Upper lobe of left lung (tissue), 6 donors: ENCODE results near the gene KCNIP1. TPM values are rescaled to one million over a fixed set of nuclear protein-coding genes. Genes with fewer than 3 reads are reported as not detected.

ENCODE experiments used
- ATAC-seq, 2 donors: fragments of 200-7000 bp; cut with Tn5 transposase; one replicate each; pipeline ENCODE4 v1.9.1; 2022; ENCODE audit warnings: mild to moderate bottlenecking in 2 of 2, moderate library complexity in 2 of 2; ENCODE audit not compliant: low FRiP score in 2 of 2
- DNase-seq, 2 donors: peaks; one replicate each; pipeline ENCODE4 v3.0.0-alpha.2; 2019 to 2020
- H3K27ac ChIP-seq, 4 donors: fragments of 200-600 bp; sonication (generic); one replicate each; pipeline ENCODE4 v1.5.1; 2016 to 2019
- H3K27me3 ChIP-seq, 4 donors: fragments of 200-600 bp; sonication (generic); one replicate each; pipeline ENCODE4 v1.5.1; 2017 to 2019
- H3K36me3 ChIP-seq, 4 donors: fragments of 200-600 bp; sonication (generic); one replicate each; pipeline ENCODE4 v1.5.1; 2016 to 2019
- H3K4me1 ChIP-seq, 4 donors: fragments of 200-600 bp; sonication (generic); one replicate each; pipeline ENCODE4 v1.5.1; 2018 to 2019
- H3K4me3 ChIP-seq, 4 donors: fragments of 200-600 bp; sonication (generic); one replicate each; pipeline ENCODE4 v1.5.1; 2017 to 2019; ENCODE audit warnings: mild to moderate bottlenecking in 2 of 4, moderate library complexity in 1 of 4
- H3K9me3 ChIP-seq, 4 donors: fragments of 200-600 bp; sonication (generic); one replicate each; pipeline ENCODE4 v1.5.1; 2018 to 2019
- EP300 ChIP-seq, 4 donors: sonication (generic); formaldehyde crosslinking; IDR thresholded peaks; one replicate each; pipeline ENCODE4 v1.5.1; 2017; ENCODE audit warnings: antibody characterized with exemption in 4 of 4, control low read depth in 2 of 4
- POLR2A ChIP-seq, 4 donors: fragments of 450-650 bp; IDR thresholded peaks; one replicate each; pipeline ENCODE4 v1.5.1; 2016 to 2017; ENCODE audit warnings: antibody characterized with exemption in 4 of 4, mild to moderate bottlenecking in 2 of 4
- POLR2AphosphoS5 ChIP-seq, 2 donors: sonication (generic); formaldehyde crosslinking; IDR thresholded peaks; one replicate each; pipeline ENCODE4 v1.5.1; 2017; ENCODE audit warnings: antibody characterized with exemption in 2 of 2
- WGBS, 2 donors: methylation state at CpG; one replicate each; pipeline ENCODE4 v1.1.5; 2017 to 2018; 5-methylcytosine and 5-hydroxymethylcytosine counted together
- total RNA-seq, 6 donors: library from RNA; depleted of rRNA in 4 of 6; stranded (reverse); fragments of >200 nt in 4 of 6; gene quantifications; one replicate each; pipeline versions ENCODE4 v1.1.0 to v1.2.1, GENCODE V29; 2016 to 2021
- TF ChIP-seq, protein P1 (sequence below), 6 experiments: fragments of 450-650 bp in 4 of 6; fragments of 200-600 bp in 2 of 6; sonication (generic) in 2 of 6; IDR thresholded peaks; one replicate each; pipeline ENCODE4 v1.5.1; 2016 to 2019; ENCODE audit warnings: antibody characterized with exemption in 6 of 6
- donor health status: DM: no; HTN: no; CAD: no; lungs with moderate emphysema.
- donor health status: DM: no; HTN: yes; CAD: no; lungs with severe emphysema.

The KCNIP1 gene
- total RNA-seq, 6 donors from 2014 or later = 1.9 to 3.3 (median 2.9) TPM; not detected in 1

DNA sequence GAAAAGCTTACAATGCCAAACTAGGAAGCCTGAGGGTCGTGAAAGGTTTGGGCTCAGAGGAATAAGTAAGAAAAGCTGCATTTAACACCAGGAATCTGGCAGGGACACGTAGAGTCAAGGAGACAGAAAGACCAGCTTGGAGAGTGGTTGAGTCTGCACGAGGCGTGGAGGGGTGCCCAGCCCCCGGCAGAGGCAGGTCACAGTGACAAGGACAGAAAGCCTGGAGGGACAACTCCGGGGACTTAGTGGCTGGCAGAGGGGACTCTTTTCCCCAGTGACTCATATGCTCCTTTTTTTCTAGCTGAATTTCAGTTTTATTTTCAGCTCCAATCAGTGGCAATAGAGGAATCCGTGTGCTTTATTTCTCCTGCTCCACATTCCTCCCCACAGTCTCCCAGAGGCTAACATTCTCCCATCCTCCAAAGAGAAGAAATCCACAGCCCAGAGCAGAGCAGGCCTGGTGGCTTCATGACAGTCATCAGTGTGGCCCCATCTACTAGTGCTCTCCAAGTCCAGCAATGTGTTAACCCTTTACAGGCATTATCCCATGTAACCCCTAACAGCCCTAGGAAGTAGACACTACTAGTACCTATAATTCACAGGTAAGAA is 80.7 kb downstream of the KCNIP1 start:
- ATAC-seq (no peak), DNase-seq (no peak)
- Histone ChIP-seq H3K36me3 (no peaks in the 10 kb centered on the region), H3K27me3 (no peaks in the 10 kb centered on the region), H3K27ac (no peak overlapping the region), H3K9me3 (no peaks in the 10 kb centered on the region), H3K4me3 (no peak overlapping the region), H3K4me1 (no peaks in the 10 kb centered on the region)
- WGBS, 2 donors = 65 to 73% methylated on average over 7 of the region's 7 CpGs
- no peak for TF ChIP-seq EP300 (IDR thresholded peaks at IDR 0.05)
- TF ChIP-seq, protein P1, sequence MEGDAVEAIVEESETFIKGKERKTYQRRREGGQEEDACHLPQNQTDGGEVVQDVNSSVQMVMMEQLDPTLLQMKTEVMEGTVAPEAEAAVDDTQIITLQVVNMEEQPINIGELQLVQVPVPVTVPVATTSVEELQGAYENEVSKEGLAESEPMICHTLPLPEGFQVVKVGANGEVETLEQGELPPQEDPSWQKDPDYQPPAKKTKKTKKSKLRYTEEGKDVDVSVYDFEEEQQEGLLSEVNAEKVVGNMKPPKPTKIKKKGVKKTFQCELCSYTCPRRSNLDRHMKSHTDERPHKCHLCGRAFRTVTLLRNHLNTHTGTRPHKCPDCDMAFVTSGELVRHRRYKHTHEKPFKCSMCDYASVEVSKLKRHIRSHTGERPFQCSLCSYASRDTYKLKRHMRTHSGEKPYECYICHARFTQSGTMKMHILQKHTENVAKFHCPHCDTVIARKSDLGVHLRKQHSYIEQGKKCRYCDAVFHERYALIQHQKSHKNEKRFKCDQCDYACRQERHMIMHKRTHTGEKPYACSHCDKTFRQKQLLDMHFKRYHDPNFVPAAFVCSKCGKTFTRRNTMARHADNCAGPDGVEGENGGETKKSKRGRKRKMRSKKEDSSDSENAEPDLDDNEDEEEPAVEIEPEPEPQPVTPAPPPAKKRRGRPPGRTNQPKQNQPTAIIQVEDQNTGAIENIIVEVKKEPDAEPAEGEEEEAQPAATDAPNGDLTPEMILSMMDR (IDR thresholded peaks at IDR 0.05) = no peak
- TF ChIP-seq POLR2A (IDR thresholded peaks at IDR 0.05) = no peak
- no peak for TF ChIP-seq POLR2AphosphoS5 (IDR thresholded peaks at IDR 0.05)

DNA sequence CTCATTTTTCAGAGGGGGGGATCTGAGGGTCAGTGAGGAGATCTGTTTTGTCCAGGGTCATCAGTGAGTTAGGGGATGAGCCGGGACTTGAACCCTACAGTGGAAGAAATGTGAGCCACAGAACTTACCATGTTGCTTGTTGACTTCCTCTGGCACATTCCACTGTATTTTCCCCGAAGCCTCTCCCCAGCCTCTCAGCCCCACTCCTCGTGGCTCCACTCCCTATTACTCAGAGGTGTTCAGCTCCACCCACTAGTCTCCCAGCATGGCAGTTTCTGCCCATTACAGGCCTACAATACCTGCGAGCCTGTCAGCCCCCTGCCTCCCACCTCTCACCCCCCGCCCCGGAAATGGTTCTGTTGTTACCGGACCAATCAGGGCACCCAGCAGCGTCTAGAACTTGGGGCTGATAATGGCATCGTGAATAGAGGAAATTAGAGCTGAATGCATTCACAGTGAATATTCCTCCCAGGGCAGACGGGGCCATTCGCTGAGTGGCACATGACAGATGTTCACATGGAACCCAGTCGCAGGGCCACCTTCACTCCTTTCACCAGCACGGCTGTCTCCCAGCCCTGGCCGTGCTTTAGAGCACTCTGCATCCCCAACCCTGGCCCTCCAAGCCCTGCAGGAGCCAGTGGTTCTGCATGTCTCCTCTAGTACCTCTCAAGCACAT is 81.6 kb downstream of the KCNIP1 start:
- DNase-seq = no peak
- 77 to 82% methylated on average over 12 to 14 of the region's 14 CpGs for WGBS, 2 donors
- Histone ChIP-seq H3K9me3 (no peaks in the 10 kb centered on the region), H3K27me3 (no peaks in the 10 kb centered on the region), H3K36me3 (no peaks in the 10 kb centered on the region), H3K4me3 (no peak overlapping the region), H3K27ac (no peak overlapping the region), H3K4me1 (no peaks in the 10 kb centered on the region)
- TF ChIP-seq, protein P1 (IDR thresholded peaks at IDR 0.05) = no peak
- no peak for TF ChIP-seq EP300 (IDR thresholded peaks at IDR 0.05)
- TF ChIP-seq POLR2A (IDR thresholded peaks at IDR 0.05) = no peak
- no peak for TF ChIP-seq POLR2AphosphoS5 (IDR thresholded peaks at IDR 0.05)
- ATAC-seq = no peak

DNA sequence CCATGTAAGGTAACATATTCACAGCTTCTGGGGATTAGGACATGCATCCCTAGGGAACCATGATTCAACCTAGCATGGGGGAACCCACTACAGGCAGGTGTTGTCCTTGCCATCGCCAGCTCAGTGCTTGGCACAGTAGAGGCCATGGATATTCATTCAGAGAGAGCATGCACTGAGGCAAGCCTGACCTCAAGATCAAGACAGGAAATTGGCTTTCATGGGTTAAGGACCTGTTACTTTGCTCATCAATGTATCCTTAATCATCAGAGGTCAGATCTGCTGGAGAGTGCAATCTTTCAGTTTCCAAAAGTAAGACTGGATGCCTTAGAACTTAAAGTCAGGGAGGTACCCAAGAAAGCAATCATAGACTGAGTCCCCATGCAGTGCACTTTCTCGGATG is 84.0 kb downstream of the KCNIP1 start:
- Histone ChIP-seq H3K4me3 (no peak overlapping the region), H3K9me3 (no peaks in the 10 kb centered on the region), H3K27me3 (no peaks in the 10 kb centered on the region), H3K36me3 (no peaks in the 10 kb centered on the region), H3K4me1 (no peaks in the 10 kb centered on the region), H3K27ac (no peak overlapping the region)
- no peak for DNase-seq
- TF ChIP-seq POLR2AphosphoS5 (IDR thresholded peaks at IDR 0.05) (no peak), POLR2A (IDR thresholded peaks at IDR 0.05) (no peak)
- WGBS, 2 donors = 44 to 47% methylated on average over 2 of the region's 2 CpGs
- no peak for ATAC-seq

DNA sequence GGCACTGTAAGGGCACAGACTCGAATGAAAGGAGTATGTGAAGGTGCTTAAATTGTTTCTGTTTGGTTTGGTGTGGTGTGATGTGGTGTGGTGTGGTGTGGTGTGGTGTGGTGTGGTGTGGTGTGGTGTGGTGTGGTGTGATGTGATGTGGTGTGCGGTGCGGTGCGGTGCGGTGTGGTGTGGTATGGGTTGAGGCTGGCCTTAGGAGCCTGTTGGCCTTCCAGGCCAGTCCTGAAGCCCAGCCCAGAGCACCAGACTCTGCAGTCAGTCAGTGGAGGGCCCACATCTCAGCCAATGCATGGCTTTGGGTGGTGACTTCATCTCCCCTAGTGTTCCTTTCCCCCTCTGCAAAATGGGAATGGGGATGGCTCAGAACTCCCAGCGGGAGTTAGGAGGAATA is 85.8 kb downstream of the KCNIP1 start:
- H3K4me3 ChIP-seq = no peak overlapping the region
- DNase-seq = no peak
- TF ChIP-seq, protein P1 (IDR thresholded peaks at IDR 0.05) = no peak
- TF ChIP-seq POLR2A (IDR thresholded peaks at IDR 0.05) (no peak), POLR2AphosphoS5 (IDR thresholded peaks at IDR 0.05) (no peak), EP300 (IDR thresholded peaks at IDR 0.05) (no peak)
- H3K27me3 ChIP-seq = no peaks in the 10 kb centered on the region
- no peaks in the 10 kb centered on the region for H3K9me3 ChIP-seq
- H3K27ac ChIP-seq = no peak overlapping the region
- ATAC-seq = peak in 1 of 2 donors; percentile 52
- no peaks in the 10 kb centered on the region for H3K4me1 ChIP-seq
- WGBS, 2 donors = 89 to 95% methylated on average over 6 of the region's 6 CpGs
- H3K36me3 ChIP-seq = no peaks in the 10 kb centered on the region

DNA sequence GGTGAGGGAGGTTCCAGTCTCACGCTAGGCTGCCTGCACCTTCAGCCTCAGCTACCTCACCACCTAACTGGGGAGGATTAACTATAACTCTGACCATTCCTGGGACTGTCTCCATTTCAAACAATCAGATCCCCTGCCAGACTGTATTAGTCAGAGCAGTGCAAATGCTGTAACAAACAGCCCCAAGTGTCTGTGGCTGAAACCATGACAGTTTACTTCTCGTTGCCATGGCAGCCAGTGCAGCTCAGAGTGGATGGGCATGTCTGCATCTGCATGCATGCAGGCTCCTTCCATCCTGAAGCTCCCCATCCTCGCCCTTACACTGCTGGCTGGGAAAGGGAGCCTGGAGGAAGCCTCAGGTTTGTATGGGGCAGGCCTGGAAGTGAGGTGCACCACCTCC is 86.7 kb downstream of the KCNIP1 start:
- no peaks in the 10 kb centered on the region for H3K36me3 ChIP-seq
- H3K4me3 ChIP-seq = no peak overlapping the region
- TF ChIP-seq POLR2AphosphoS5 (IDR thresholded peaks at IDR 0.05) (no peak), EP300 (IDR thresholded peaks at IDR 0.05) (no peak), POLR2A (IDR thresholded peaks at IDR 0.05) (no peak)
- TF ChIP-seq, protein P1 (IDR thresholded peaks at IDR 0.05) = no peak
- DNase-seq = no peak
- no peak overlapping the region for H3K27ac ChIP-seq
- H3K4me1 ChIP-seq = no peaks in the 10 kb centered on the region
- WGBS, 2 donors = 49 to 88% methylated on average over 1 to 3 of the region's 3 CpGs
- no peaks in the 10 kb centered on the region for H3K9me3 ChIP-seq
- ATAC-seq = no peak
- no peaks in the 10 kb centered on the region for H3K27me3 ChIP-seq
